C4-2B (cell line): ENCODE data around the gene RFC1.

ENCODE experiments used
- H3K27ac ChIP-seq: fragments of 450-650 bp; 2 replicates; pipeline ENCODE4 v1.5.1; 2017
- ZFX ChIP-seq: fragments of 450-650 bp; IDR thresholded peaks from 2 replicates; pipeline ENCODE4 v1.6.1; 2017
- TF ChIP-seq, protein P1 (sequence below): fragments of 450-650 bp; conservative IDR thresholded peaks from 2 replicates; pipeline ENCODE4 v1.5.1; 2017; ENCODE audit warnings: mild to moderate bottlenecking

Gene RFC1

DNA sequence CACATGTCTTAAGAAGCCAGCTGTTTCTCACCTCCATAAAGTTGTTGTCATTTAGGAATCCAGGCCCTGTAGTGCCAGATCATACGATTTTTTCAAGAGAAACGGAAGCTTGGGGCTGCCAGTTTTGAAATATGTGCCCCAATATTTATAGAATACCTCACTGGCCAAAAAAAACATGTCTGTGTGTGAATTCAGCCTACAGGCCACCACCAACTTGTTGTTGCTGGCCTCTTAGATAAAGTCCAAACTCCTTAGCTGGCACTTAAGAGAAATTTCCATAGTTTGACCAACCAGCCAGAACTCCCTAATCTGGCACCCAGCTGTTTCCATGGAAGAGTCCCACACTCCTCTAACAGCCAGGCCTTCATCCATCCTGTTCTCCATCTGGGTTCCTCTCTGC, 109.7 kb downstream of the RFC1 start:
- no peak overlapping the region for H3K27ac ChIP-seq
- no peak for TF ChIP-seq ZFX
- TF ChIP-seq, protein P1, sequence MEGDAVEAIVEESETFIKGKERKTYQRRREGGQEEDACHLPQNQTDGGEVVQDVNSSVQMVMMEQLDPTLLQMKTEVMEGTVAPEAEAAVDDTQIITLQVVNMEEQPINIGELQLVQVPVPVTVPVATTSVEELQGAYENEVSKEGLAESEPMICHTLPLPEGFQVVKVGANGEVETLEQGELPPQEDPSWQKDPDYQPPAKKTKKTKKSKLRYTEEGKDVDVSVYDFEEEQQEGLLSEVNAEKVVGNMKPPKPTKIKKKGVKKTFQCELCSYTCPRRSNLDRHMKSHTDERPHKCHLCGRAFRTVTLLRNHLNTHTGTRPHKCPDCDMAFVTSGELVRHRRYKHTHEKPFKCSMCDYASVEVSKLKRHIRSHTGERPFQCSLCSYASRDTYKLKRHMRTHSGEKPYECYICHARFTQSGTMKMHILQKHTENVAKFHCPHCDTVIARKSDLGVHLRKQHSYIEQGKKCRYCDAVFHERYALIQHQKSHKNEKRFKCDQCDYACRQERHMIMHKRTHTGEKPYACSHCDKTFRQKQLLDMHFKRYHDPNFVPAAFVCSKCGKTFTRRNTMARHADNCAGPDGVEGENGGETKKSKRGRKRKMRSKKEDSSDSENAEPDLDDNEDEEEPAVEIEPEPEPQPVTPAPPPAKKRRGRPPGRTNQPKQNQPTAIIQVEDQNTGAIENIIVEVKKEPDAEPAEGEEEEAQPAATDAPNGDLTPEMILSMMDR, result no peak

DNA sequence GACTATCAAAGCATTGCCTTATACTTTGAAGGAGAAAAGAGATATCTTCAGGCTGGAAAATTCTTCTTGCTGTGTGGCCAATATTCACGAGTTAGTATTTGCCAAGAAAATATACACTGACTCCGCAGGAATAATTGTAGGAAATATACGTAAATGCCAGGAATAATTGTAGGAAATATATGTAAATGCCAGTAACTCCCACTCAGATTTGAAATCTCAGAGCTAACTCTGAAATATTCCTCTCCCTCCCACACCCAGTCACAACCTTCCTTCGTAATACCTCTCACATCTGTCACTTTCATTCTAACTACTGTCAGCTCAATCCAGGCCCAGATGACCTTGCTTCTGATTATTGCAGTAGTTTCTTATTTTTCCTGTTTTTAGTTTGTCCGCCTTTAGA, 110.3 kb downstream of the RFC1 start:
- TF ChIP-seq, protein P1, result no peak
- TF ChIP-seq ZFX, result no peak
- no peak overlapping the region for H3K27ac ChIP-seq

DNA sequence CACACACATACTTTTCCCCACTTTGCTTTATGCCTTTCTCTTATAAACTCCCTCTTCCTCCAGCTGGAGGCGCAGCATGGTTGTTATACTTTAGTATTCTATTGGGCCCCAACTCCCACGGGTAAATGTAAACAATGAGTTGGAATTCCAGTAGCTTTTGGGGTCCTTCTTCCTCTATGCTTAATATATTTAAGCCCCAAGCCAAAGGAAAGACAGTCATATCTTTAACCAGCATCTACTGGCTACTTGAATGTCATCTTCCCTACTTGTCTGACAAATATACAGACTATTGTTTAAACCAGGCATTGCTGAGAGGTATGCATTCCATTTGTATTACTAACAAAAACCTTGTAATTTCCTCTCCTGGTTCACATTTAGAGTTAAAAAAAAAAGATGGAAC, 110.9 kb downstream of the RFC1 start:
- TF ChIP-seq ZFX, result no peak
- TF ChIP-seq, protein P1, result no peak
- H3K27ac ChIP-seq, result no peak overlapping the region

DNA sequence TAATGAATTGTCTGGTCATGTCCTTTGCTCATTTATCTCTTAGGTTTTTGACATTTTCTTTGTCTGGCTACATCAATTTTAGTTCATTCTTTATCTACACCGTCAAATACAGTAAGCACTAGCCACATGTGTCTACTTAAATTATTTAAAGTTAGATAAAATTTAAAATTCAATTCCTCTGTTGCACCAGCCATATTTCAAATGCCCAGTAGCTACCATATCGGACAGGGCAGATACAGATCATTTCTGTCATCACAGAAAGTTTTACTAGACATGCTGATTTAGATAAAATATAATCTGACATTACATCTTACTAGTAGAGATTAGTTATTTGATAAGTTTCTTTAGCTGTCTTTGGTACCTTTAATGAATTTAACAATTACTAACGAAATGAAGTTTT, 122.7 kb downstream of the RFC1 start:
- TF ChIP-seq, protein P1, result no peak
- H3K27ac ChIP-seq, result no peak overlapping the region
